ENCODE data around the gene LYPD6. TPM values are rescaled to one million over a fixed set of nuclear protein-coding genes. Genes with fewer than 3 reads are reported as not detected.

LYPD6 gene
- polyA plus RNA-seq, 3 donors: 15.9 to 18.8 (median 17.0) TPM

DNA sequence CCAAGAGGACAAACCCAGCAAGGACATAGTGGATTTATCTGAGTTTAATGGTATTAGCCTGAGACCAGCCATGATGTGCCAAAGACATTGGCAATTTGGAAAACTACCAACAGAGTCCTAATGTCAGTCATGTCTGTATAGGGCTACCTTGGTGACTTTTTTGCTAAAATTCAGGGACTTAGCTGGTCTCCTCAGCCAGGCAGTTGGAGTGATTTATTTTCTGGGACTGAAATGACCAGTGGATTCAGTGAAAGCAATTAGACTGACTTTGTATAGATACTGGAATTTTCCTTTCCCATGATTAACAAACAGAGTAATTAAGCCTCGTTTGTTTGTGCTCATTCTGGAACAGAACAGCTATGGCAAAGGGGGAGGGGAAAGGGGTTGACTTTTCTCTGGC lies 55.0 kb downstream of the LYPD6 start:
- no peak for DNase-seq (ENCODE audit: extremely low read depth in 1 of 11, low read depth in 9 of 11, low spot score in 4 of 11)

- DNase-seq (ENCODE audit: extremely low read depth in 1 of 11, low read depth in 9 of 11, low spot score in 4 of 11): no peak
Observed at GRCh38 chr2:149387411-149387810, 57.0 kb downstream of the LYPD6 start.

DNA sequence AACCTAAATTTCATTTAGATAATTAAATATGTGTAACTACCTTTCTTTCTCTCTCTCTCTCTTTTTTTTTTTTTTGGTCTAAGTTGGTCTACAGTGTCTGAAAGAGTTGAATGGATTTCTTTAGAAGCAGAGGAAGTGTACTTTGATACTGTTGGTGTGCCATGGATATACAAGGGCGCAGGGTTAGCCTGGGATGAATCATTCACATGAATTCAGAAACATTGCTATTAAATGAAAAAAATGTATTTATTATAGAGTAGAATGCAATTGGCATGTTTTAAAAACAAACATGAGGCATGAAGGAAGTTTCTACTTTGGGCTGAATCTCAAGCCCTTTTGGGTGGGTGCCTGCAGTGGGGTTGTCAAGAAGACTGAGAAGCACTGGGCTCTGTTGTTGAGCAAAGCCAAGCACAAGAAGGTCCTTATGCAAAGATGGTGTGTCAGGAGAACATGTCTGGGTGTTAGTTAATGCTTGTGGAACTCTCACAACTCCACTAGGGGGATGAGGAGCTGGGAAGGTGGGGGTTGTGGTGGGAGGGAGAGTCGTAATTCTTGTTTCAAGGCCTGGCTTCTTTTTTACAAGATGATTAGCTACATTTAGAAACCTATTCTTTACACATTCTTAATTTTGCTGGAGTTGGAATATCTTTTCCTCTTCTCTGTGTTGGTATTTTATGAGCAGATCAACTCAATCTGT lies 57.9 kb downstream of the LYPD6 start:
- DNase-seq (ENCODE audit: extremely low read depth in 1 of 11, low read depth in 9 of 11, low spot score in 4 of 11): no peak

GRCh38 chr2:149389506-149390167 lies 59.2 kb downstream of the LYPD6 start:
- no peak for DNase-seq (ENCODE audit: extremely low read depth in 1 of 11, low read depth in 9 of 11, low spot score in 4 of 11)

DNA sequence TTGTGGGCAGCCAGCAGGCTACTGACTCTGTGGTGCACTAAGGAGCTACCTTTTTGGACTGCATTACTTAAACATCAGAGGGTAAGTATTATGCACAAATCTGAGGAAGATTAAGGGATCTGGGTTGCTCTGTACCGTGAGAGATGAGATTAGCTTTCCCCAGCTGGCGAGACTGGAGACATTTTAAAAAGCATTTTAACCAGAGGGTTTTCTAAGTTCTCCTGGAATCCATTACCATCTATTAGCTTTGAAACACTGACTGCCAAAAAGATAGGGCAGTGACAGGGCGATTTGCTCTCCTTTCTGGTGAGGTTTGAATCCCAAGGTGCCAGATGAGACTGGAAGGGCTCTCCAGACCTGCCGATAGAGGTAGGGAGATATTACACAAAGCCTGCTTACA lies 63.2 kb downstream of the LYPD6 start:
- DNase-seq (ENCODE audit: extremely low read depth in 1 of 11, low read depth in 9 of 11, low spot score in 4 of 11): no peak

DNA sequence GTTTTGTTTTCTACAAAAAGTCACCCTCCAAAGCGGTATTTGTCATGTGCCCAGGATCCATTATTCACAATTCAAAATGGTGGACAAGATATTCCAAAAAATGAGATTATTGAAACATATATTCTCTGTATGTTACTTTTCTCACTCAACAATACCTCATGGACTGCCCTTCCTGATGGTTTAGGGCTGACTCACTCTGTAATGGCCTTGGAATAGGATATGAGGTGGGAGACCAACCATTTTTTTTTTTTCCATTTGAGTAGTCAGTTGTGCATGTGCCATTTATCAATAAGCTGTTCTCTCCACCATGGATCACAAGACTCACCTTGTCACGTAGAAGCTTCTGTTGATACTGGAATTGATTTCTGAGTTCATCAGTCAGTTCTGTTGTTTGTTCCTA lies 64.5 kb downstream of the LYPD6 start:
- no peak for DNase-seq (ENCODE audit: extremely low read depth in 1 of 11, low read depth in 9 of 11, low spot score in 4 of 11)

DNA sequence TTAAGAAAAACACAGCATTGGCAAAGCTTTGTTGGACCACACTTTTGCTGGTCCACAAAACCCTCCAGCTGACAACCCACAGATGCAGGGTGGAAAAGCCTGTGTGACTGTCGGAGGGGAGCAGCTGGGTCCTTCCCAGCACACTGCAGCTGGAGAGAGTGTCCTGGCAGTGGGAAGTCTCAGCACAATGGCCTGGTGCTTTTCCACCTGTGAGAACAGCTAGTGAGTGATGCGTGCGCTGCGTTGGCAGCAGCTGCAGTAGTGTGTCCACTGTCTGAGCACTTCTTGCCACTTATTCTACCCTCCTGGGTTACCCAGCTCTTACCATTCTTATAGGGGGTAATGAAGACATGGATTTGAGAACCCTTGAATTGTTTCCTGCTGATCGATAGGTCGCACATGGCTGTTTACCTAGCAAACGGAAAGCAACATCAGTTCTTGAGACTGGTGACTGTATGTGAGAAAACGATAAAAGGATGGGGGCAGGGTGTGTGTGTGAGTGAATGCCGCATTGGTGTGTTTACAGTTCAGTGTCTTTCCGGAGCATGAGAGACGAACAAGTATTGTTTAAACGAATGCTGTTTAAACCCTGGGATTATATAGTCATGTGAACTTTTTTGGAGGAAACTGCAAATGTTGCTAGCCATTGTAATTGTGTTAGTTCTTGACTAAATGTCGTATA lies 69.7 kb downstream of the LYPD6 start:
- no peak for DNase-seq (ENCODE audit: extremely low read depth in 1 of 11, low read depth in 9 of 11, low spot score in 4 of 11)

GRCh38 chr2:149400997-149401396 lies 70.6 kb downstream of the LYPD6 start:
- DNase-seq (ENCODE audit: extremely low read depth in 1 of 11, low read depth in 9 of 11, low spot score in 4 of 11): no peak

- no peak for DNase-seq (ENCODE audit: extremely low read depth in 1 of 11, low read depth in 9 of 11, low spot score in 4 of 11)
Observed at GRCh38 chr2:149409506-149409905, 79.1 kb downstream of the LYPD6 start.

- DNase-seq (ENCODE audit: extremely low read depth in 1 of 11, low read depth in 9 of 11, low spot score in 4 of 11): no peak
Observed at GRCh38 chr2:149410701-149411484, 80.5 kb downstream of the LYPD6 start.

GRCh38 chr2:149413487-149413886 lies 83.1 kb downstream of the LYPD6 start:
- DNase-seq (ENCODE audit: extremely low read depth in 1 of 11, low read depth in 9 of 11, low spot score in 4 of 11): no peak

DNA sequence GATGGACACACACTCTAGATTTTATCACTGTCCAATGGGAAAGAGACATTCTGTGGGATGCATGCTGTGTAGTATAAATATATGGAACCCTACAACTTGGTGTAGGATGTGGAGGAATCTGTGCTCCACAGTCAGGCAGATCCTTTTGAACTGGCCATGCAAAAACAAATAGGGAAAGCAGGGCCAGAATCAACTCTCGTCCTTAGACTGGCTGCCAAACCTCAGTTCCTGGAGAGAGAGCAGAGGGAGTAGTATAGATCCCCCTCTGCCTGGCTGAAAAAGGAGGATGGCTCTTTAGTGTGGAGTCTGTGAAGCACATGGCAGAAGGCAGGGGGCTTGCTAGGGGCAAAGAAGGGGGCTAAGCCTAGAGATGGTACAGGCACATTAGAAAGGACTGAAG lies 84.7 kb downstream of the LYPD6 start:
- no peak for DNase-seq (ENCODE audit: extremely low read depth in 1 of 11, low read depth in 9 of 11, low spot score in 4 of 11)

DNA sequence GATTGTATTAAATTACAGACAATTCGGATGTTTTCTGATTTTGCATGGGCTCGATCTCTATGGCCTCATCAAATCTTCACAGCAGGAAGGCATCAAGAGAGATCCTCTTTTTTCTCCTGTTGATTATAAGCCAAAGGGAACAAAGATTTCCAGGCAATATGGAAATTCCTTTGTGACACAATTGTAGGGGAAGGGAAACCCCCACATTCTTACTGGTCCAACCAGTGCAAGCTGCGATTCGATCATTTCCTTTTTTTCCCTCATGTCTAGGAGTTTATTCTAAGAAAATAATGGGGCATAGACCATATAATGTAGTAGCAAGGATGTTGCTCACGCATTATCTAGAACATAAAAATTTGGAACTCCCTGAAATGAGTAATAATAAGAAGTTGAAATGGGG lies 87.7 kb downstream of the LYPD6 start:
- DNase-seq (ENCODE audit: extremely low read depth in 1 of 11, low read depth in 9 of 11, low spot score in 4 of 11): no peak

- peak in 5 of 11 donors; percentile 4 to 29 (median 17) for DNase-seq (ENCODE audit: extremely low read depth in 1 of 11, low read depth in 9 of 11, low spot score in 4 of 11)
Observed at GRCh38 chr2:149420053-149420963, 89.9 kb downstream of the LYPD6 start.

- no peak for DNase-seq (ENCODE audit: extremely low read depth in 1 of 11, low read depth in 9 of 11, low spot score in 4 of 11)
Observed at GRCh38 chr2:149421791-149422190, 91.4 kb downstream of the LYPD6 start.

DNA sequence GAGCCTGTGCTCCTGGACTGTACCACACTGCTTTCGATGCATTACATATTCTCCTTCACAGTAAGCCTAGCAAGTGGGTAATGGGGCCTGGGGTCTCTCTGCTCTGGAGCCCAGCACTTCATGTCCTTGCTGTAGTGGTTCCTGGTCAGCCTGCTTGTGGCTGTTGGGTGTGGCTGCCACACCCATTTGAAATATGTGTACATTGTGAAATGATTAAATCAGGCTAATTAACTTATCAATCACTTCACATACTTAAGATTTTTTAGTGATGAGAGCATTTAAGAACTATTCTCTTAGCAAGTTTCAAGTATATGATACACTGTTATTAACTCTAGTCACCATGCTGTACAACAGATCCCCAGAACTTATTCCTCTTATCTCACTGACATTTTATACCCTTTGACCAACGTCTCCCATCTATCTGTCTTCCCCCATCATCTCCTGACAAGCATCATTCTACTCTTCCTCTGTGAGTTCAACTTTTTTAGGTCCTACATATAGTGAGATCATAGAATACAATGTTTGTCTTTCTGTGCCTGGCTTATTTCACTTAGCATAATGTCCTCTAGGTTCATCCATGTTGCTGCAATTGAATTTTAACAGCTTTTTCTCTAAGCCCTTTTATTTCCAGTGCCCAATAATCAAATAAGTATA lies 92.1 kb downstream of the LYPD6 start:
- peak in 1 of 11 donors; percentile 9 for DNase-seq (ENCODE audit: extremely low read depth in 1 of 11, low read depth in 9 of 11, low spot score in 4 of 11)

GRCh38 chr2:149422991-149423338 lies 92.6 kb downstream of the LYPD6 start:
- DNase-seq (ENCODE audit: extremely low read depth in 1 of 11, low read depth in 9 of 11, low spot score in 4 of 11): no peak

DNA sequence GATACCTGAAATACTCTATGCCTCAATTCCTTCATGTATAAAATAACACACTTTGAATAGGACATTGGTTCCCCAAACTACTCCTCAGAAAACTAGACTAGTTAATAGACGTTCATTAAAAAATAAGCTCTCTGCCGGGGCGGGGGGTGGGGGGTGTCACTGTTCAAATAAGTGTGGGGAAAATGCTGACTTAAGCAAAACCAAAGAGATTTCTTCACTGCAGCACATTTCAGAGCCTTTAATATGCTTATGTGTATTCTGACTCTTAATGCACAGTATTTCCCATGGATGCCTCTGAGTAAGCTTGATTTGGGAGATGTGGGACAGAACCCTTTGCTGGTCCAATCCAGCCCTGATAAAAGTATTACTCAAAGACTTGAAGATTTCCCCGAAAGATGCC lies 93.2 kb downstream of the LYPD6 start:
- DNase-seq (ENCODE audit: extremely low read depth in 1 of 11, low read depth in 9 of 11, low spot score in 4 of 11): no peak

Data from renal cortex interstitium (tissue), 11 donors.